Ovary (tissue), 9 donors: Measurements from ENCODE around the gene PIK3R5. TPM values are rescaled to one million over a fixed set of nuclear protein-coding genes. Genes with fewer than 3 reads are reported as not detected.

Experiments used
- DNase-seq, 5 donors: peaks; one replicate each; pipeline ENCODE4 v3.0.0-alpha.2; 2019 to 2020
- H3K27ac ChIP-seq, 2 donors: fragments of 200-600 bp; one replicate each; pipeline versions ENCODE4 v1.5.1 to v1.8.0; 2019 to 2022
- H3K27me3 ChIP-seq: fragments of 200-600 bp; one replicate; pipeline ENCODE4 v1.8.0; 2022
- H3K36me3 ChIP-seq: fragments of 200-600 bp; sonication (generic); one replicate; pipeline ENCODE4 v1.5.1; 2019
- H3K4me1 ChIP-seq: one replicate; pipeline ENCODE4 v1.8.1; 2013; ENCODE audit warnings: mild to moderate bottlenecking, moderate library complexity; ENCODE audit not compliant: insufficient read depth
- H3K4me3 ChIP-seq: fragments of 200-600 bp; sonication (generic); one replicate; pipeline ENCODE4 v1.5.1; 2017
- H3K9me3 ChIP-seq, 2 donors: fragments of 200-600 bp in 1 of 2; sonication (generic) in 1 of 2; one replicate each; pipeline versions ENCODE4 v1.5.1 to v1.8.1; 2013 to 2019; ENCODE audit warnings: mild to moderate bottlenecking in 1 of 2, moderate library complexity in 1 of 2
- EP300 ChIP-seq: sonication (generic); formaldehyde crosslinking; IDR thresholded peaks from one replicate; pipeline ENCODE4 v1.6.1; 2017; ENCODE audit warnings: antibody characterized with exemption
- POLR2A ChIP-seq: fragments of 450-650 bp; IDR thresholded peaks from one replicate; pipeline ENCODE4 v1.6.1; 2017; ENCODE audit warnings: antibody characterized with exemption, mild to moderate bottlenecking, moderate library complexity
- WGBS, 3 donors: extraction: QIAGEN DNeasy Blood & Tissue Kit in 1 of 3; methylation state at CpG; one replicate each; pipeline versions ENCODE4 v1.1.5 to v1.1.7; 2013 to 2017; 5-methylcytosine and 5-hydroxymethylcytosine counted together
- intact Hi-C, 4 donors: fragments of 100-400 bp; cut with DNase I; formaldehyde crosslinking; loops; one replicate each; pipeline versions ENCODE4 v1.11.0 to v1.15.1; 2022 to 2023
- polyA plus RNA-seq, 2 donors: library from polyadenylated mRNA; stranded (reverse); fragments of 200-250 nt in 1 of 2; fragments of 350-450 nt in 1 of 2; fragmentation: Illumina TruSeq in 1 of 2; extraction: RNeasy Lipid Tissue Mini Kit (QIAGEN cat#74804) in 1 of 2; gene quantifications; one replicate each; pipeline ENCODE4 v1.2.3, GENCODE V29; 2013 to 2014
- total RNA-seq, 7 donors: library from RNA; depleted of rRNA in 2 of 7; stranded (reverse); fragments of >200 nt in 2 of 7; fragmentation: NEBNext Ultra II Directional in 3 of 7; extraction: Animal tissue kit (Norgen Biotek cat#: 25700) in 3 of 7; gene quantifications; one replicate each; pipeline versions ENCODE4 v1.1.0 to v1.2.4, GENCODE V29; 2016 to 2023
- TF ChIP-seq, protein P1 (sequence below), 3 donors: fragments of 450-650 bp in 2 of 3; fragments of 200-600 bp in 1 of 3; IDR thresholded peaks; one replicate each; pipeline versions ENCODE4 v1.5.1 to v1.8.0; 2016 to 2022; ENCODE audit warnings: antibody characterized with exemption in 3 of 3, mild to moderate bottlenecking in 1 of 3
- donor health status: DM: no; HTN: no; CAD: no; lungs with moderate emphysema.
- donor health status: DM: no; HTN: no; CAD: no.
- donor health status: Bipolar disorder and iron deficiency.
- donor health status: DM: yes; HTN: yes; CAD: no.
- donor health status: DM: no; HTN: no; CAD: no.
- donor health status: DM: yes; HTN: yes; CAD: no.

The PIK3R5 gene
- total and polyA plus RNA-seq, 9 donors = 0.86 to 8.9 (median 3.7) TPM

DNA sequence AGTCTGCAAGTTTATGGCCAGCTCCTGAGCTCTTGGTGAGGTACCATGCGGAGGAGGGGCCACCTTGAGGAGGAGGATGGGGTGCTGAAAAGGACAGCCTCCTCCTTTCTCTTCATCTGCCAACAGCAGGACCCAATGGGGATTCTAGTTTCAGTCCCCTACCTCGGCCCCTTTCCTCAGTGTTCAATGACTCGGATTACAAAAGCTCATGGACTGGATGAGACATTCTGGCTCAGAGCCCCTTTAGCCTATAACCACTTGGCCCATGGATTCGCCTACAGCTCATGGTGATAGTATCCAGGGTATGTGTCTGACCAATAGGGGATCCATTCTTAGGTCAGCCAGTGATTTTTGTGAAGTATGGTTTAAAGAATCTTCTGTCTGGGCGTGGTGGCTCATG is 89.5 kb downstream of the PIK3R5 start:
- 73 to 82% (median 74%) methylated on average over 5 of the region's 5 CpGs for WGBS, 3 donors
- DNase-seq = no peak
- Histone ChIP-seq H3K4me1 (no peaks in the 10 kb centered on the region), H3K9me3 (no peaks in the 10 kb centered on the region), H3K4me3 (no peak overlapping the region), H3K27ac (no peak overlapping the region), H3K36me3 (no peaks in the 10 kb centered on the region), H3K27me3 (no peaks in the 10 kb centered on the region)
- intact Hi-C loops = no loop called here
- TF ChIP-seq EP300 (no peak), POLR2A (no peak)
- TF ChIP-seq, protein P1, sequence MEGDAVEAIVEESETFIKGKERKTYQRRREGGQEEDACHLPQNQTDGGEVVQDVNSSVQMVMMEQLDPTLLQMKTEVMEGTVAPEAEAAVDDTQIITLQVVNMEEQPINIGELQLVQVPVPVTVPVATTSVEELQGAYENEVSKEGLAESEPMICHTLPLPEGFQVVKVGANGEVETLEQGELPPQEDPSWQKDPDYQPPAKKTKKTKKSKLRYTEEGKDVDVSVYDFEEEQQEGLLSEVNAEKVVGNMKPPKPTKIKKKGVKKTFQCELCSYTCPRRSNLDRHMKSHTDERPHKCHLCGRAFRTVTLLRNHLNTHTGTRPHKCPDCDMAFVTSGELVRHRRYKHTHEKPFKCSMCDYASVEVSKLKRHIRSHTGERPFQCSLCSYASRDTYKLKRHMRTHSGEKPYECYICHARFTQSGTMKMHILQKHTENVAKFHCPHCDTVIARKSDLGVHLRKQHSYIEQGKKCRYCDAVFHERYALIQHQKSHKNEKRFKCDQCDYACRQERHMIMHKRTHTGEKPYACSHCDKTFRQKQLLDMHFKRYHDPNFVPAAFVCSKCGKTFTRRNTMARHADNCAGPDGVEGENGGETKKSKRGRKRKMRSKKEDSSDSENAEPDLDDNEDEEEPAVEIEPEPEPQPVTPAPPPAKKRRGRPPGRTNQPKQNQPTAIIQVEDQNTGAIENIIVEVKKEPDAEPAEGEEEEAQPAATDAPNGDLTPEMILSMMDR (IDR thresholded peaks at IDR 0.05) = no peak

DNA sequence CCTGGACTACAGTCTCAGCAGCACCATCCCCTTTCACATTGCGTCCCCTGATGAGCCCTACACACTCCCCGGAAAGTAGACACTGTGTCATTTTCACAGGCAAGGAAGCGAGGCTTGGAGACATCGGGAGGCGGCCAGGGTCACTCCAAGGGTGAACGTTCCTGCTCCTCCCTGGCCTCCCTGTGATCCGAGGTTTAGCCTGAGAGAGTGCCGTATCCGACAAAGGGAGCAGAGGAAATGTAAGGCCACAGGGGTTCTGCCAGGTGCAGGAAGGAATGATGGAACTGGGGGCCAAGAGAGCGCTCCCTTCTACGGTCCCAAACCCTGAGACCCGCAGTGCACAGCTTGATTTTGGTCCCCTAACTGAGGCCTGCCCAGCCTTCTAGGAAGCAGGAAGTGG is 90.1 kb downstream of the PIK3R5 start:
- Histone ChIP-seq H3K9me3 (no peaks in the 10 kb centered on the region), H3K27me3 (no peaks in the 10 kb centered on the region), H3K27ac (no peak overlapping the region), H3K4me3 (no peak overlapping the region), H3K4me1 (no peaks in the 10 kb centered on the region), H3K36me3 (no peaks in the 10 kb centered on the region)
- DNase-seq = no peak
- WGBS, 3 donors = 64 to 76% (median 68%) methylated on average over 12 of the region's 12 CpGs
- intact Hi-C loops = no loop called here
- TF ChIP-seq EP300 (no peak), POLR2A (no peak)
- TF ChIP-seq, protein P1 (IDR thresholded peaks at IDR 0.05) = no peak

DNA sequence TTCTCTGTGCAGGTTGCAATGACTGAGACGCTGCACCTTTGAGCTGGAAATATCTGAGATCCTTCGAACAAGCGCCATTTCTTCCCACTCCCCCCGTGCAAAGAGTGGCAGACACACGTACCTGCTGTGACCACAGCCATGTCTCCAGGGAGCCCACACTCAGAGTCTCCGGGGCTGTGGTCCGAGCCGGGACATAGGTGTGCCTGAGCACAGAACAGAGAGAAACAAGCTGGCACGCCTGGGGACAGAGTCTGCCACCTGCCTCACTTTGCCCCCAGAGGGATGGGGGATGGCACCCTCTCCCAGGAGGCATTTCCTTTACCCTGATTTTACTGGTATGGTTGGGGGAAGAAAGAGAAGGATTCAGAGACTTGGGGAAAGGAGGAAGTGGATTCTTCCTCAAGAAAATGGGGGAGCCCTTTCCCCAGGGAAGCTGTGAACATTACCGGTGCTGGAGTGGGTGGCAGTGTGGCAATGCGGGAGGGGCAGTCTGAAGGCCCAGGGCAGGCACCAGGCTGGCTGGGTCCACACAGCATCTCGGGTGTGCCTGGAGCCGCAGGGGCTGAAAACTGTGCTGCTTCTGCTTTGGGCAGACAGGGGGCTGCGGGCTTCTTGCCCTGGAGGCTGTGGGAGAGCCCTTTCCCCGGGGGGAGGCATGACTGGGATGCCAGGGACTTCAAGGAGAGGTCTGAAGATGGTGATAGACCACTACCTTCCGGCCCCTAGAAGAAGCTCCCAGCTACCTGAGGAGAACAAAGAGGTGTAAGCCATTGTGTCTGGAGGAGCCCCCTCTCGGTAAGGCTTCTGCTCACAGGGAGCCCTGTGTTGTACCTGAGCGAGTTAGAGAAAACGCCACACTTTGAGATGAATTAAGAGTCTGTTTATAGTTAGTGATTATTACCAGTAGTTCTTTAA is 91.4 kb downstream of the PIK3R5 start:
- 47 to 62% (median 57%) methylated on average over 19 of the region's 19 CpGs for WGBS, 3 donors
- no peaks in the 10 kb centered on the region for H3K36me3 ChIP-seq
- no peak for DNase-seq
- TF ChIP-seq, protein P1 (IDR thresholded peaks at IDR 0.05) = no peak
- TF ChIP-seq EP300 (no peak), POLR2A (no peak)
- intact Hi-C loops = no loop called here
- H3K27me3 ChIP-seq = no peaks in the 10 kb centered on the region
- H3K4me3 ChIP-seq = no peak overlapping the region
- no peaks in the 10 kb centered on the region for H3K9me3 ChIP-seq
- no peak overlapping the region for H3K27ac ChIP-seq
- no peaks in the 10 kb centered on the region for H3K4me1 ChIP-seq

GRCh38 chr17:8872705-8873435 is 92.6 kb downstream of the PIK3R5 start:
- DNase-seq = no peak
- 50 to 56% (median 56%) methylated on average over 17 of the region's 17 CpGs for WGBS, 3 donors
- H3K27ac ChIP-seq = no peak overlapping the region
- H3K27me3 ChIP-seq = no peaks in the 10 kb centered on the region
- no peaks in the 10 kb centered on the region for H3K4me1 ChIP-seq
- no peaks in the 10 kb centered on the region for H3K9me3 ChIP-seq
- intact Hi-C loops = no loop called here
- H3K36me3 ChIP-seq = no peaks in the 10 kb centered on the region
- H3K4me3 ChIP-seq = no peak overlapping the region
- TF ChIP-seq POLR2A (no peak), EP300 (no peak)
- TF ChIP-seq, protein P1 (IDR thresholded peaks at IDR 0.05) = no peak
